PC-3 (cell line): ENCODE measurements around the gene PRKN.

Source experiments
- CTCF ChIP-seq: fragments of 300-600 bp; sonication (generic); conservative IDR thresholded peaks from 2 replicates; pipeline ENCODE4 v1.5.1; 2017; ENCODE audit warnings: antibody characterized with exemption, low read depth, mild to moderate bottlenecking, low read length
- EZH2 ChIP-seq: fragments of 300-600 bp; sonication (generic); IDR thresholded peaks from one replicate; pipeline ENCODE4 v1.6.1; 2017; ENCODE audit warnings: antibody characterized with exemption, mild to moderate bottlenecking, low read length; ENCODE audit not compliant: unreplicated experiment
- EZH2phosphoT487 ChIP-seq: fragments of 300-600 bp; sonication (generic); IDR thresholded peaks from 2 replicates; pipeline ENCODE4 v1.6.1; 2018; ENCODE audit warnings: mild to moderate bottlenecking, antibody characterized with exemption, low read length, borderline replicate concordance

- no peak for TF ChIP-seq CTCF
- no peak for TF ChIP-seq EZH2phosphoT487
- no peak for TF ChIP-seq EZH2
These were observed 5.3 kb downstream of the PRKN start for GRCh38 chr6:162722226-162722625.
